Stimulated activated CD4-positive, alpha-beta T cell treated with anti-CD3 and anti-CD28 coated beads, Interleukin-1b, Interleukin-23, amount 100 ng/mL, for 24 hours (primary cell): Measurements from ENCODE around the gene RDH5.

Experiments used
- DNase-seq, 4 experiments: peaks; one replicate each; pipeline ENCODE4 v3.0.0-alpha.2; 2020; ENCODE audit warnings: low read depth in 4 of 4, low spot score in 1 of 4

RDH5 gene

GRCh38 chr12:55696141-55696540 lies 24.1 kb upstream of the RDH5 start:
- no peak for DNase-seq

GRCh38 chr12:55696796-55697462 lies 23.3 kb upstream of the RDH5 start:
- DNase-seq, result no peak

DNA sequence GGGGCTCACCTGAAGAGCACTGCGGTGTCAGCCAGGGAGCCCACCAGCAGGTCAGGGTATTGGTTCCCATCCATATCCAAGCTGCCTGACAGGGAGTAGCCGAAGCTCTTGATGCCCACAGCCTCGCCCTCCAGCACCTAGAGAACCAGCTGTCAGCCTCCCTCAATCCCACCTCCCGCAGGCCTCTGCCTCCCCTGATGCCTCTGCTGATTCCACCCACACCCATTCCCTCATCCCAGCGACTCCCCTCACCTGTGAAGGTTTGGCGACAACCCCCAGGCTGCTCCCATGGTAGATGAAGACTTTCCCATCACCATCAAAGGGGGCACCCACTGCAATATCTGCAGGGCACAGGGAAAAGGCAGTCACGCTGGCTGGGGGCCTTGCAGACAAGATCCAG lies 22.5 kb upstream of the RDH5 start:
- no peak for DNase-seq

DNA sequence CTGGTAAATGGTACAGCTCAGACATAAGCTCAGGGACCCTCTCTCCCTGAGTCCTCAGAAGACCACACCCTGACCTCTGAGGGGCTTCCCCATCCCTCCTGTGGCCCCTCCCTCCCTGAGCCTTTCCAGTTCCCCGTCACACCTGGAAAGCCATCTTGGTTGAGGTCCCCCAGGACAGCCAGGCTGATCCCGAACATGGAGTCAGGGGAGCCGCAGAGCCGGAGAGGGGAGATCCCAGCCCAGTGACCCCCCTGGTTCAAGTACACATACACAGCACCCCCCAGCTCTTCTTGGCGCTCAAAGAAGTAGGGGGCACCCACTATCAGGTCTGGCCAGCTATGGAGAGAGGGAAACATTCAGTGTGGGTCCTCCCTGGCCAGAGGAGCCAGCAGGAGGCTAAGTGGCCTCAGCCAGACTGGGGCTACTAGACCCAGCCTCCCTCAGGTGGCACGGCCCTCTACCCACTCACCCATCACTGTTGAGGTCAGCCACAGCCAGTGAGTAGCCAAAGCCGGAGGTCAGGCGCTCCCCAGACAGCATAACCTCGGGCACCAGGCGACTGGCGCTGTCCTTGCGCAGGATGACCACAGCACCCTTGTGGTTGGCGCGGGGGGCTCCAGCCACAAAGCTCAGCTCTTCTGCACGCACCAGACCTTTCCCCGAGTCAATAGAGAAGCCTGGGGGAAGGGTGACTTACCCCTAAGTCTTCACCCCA lies 21.8 kb upstream of the RDH5 start:
- DNase-seq, result no peak

GRCh38 chr12:55698965-55699364 lies 21.2 kb upstream of the RDH5 start:
- no peak for DNase-seq

DNA sequence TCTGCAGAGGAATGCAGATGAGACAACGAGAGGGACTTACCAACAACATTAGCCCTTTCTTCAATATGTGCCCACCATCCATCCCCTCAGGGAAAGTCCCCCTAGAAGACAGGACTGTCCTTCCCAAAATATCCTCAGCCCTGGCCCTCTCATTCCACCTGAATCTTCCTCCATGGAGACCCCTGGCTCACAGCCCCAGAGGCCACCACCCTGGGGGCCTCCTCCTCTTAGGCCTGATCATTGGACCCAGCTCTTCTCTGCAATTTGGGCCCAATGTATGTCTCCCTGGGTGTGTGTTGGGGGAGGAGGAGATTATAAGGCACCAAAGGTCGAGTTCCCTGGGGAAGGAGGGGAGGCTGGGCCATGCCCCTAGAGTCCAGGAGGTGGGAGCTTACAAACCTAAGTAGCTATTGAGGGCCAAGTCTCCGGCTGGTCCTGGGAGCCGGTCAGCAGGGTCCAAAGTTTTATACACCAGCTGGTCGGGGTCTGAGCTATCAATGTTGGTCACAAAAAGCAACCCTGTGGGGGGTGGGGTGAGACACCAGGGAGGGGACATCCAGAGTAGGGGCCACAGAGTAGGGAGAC lies 20.6 kb upstream of the RDH5 start:
- no peak for DNase-seq

- DNase-seq, result no peak
These were observed 19.8 kb upstream of the RDH5 start for GRCh38 chr12:55700255-55701018.

DNA sequence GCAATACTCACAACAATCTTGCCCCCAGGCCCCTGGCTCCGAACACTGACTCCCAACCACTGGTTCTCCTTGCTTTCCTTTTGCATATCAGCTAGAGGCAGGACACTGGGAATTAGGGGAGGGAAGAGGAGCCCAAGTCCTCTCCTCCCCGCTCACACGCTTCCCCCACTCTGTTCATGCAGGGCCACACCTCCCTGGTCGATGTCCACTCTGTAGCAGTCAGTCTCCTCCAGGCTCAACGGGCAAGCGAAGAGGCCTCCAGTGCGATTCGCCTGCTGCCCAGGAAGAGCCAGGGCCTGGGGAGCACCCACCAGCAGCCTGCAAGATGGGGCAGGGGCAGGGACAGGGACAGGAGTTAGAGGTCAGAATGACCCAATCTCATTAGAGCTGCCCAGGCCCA lies 17.3 kb upstream of the RDH5 start:
- DNase-seq, result no peak

- no peak for DNase-seq
These were observed 16.9 kb upstream of the RDH5 start for GRCh38 chr12:55703288-55703687.

DNA sequence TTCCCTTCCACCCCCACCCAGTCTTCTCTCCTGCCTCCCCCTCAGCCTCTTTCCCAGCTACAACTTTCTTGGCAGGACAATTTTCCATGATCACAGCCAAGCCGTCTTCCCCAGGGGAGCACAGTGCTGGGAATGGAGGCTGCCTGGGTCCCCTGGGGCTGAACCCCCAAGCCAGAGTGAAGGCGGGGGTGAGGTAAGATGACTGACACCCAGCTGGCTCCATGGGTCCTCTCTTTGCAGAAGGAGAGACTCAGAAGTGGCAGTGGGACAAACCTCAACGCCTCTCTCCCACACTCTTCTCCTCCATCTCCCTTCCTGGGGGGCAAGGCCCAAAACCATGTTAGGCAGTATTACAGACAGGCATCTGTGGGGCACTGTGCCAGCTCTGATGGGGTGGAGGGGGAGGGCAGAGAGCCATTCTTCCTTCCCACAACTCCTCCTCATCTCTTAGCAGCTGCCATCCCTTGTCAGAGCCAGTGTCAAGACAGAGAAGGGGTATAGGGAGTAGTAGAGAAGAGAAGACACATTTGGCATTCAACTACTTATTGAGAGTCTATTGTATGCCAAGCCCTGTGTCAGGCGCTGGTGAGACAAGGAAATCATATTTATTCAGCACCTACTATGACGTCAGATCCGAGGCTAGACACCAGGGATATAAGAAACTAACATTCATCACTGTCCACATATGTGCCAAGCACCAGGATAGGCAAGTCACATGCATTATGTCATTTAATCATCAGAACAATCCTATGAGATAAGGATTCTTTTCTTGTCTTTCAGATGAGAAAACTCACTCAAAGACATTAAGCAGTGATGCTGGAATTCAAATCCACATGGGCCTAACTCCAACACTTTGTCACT lies 16.1 kb upstream of the RDH5 start:
- no peak for DNase-seq

DNA sequence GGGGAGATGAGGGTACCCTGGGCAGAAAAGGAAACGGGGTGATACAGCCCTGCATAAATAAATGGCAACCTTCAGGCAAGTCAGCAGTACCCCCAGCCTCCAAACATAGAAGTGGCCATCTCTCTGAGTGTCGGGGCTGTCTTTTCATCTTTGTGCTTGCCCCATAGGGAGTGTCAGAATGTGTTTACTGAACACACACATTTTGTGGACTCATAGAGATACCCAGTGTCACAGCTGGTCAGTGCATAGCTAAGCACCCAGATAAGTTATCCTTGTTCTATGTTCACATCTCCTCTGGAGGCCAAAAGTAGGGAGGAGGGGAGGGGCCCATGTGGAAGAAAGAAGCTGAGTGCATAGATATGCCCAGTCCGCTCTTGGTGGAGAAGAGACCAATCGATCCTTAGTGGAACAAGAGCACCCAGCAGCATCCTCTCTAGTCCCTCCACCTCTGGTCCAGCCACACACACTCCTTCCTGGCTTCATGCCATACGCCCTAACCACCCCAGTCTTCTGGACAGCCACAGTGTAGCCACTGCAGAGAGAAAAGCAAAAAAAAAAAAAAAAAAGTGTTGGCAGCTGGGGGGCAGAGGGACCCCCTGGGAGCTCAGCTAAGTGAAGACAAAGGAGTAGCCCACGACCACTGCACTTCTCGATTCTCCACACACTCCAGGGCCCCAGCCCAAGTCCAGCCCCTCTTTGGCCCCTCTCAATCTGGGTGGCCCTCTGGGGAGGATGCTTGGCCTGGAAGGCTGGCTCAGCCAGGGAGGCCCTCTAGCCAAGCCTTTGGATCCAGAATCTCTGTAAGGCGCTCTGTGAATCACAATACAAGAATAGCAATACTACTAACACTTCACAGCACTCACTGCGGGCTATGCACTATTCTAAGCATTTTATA lies 15.1 kb upstream of the RDH5 start:
- DNase-seq, result no peak

GRCh38 chr12:55705782-55706402 lies 14.3 kb upstream of the RDH5 start:
- DNase-seq, result no peak

GRCh38 chr12:55706568-55707218 lies 13.5 kb upstream of the RDH5 start:
- no peak for DNase-seq

- no peak for DNase-seq
These were observed 12.9 kb upstream of the RDH5 start for GRCh38 chr12:55707219-55707671.

DNA sequence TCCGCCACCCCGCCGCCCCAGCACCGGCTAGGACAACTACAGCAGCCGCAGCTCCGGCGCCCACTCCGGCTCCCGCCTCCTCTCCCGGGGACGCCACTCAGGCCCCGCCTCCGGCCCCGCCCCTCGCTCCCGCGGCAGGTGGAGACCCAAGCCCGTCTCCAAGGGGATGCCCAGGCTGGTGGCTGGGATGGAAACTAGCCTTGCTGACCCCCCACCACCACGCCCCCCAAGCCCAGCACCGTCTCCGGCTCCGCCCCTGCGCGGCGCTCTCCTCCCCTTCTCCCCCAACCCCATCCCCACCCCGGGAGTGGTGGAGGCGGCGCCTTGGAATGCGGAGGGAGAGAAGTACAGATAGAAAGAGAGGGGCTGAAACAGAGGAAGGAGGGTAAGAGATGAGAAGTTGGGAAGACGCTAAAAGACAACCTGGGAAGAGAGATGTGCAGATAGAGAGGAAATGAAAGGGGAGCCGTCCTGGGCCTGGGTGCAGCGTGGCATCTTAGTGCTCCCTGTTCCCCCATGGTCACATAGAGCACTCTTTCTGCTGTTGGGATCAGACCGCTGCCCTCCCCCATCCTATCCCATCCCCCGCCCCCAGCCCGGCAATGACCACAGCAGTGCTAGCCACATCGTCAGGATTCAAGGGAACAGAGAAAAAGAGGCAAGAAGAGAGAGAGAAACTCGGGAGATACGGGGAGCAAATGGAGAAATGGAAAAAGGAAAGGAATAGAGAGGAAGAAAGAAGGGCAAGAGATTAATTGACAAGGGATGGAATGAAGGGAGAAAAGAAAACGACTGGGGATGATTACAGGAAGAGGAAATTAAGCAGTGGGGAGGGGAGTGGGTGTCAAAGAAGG lies 12.1 kb upstream of the RDH5 start, which contains the start of gene ITGA7:
Gene ITGA7, minus strand, starts transcription at position 64 of the 854 bp plus-strand sequence. CDS start 222 bp downstream, outside the sequence.
- DNase-seq, result peak in 3 of 4 experiments; percentile 44 to 62 (median 48)

GRCh38 chr12:55708695-55709233 lies 11.4 kb upstream of the RDH5 start:
- no peak for DNase-seq

DNA sequence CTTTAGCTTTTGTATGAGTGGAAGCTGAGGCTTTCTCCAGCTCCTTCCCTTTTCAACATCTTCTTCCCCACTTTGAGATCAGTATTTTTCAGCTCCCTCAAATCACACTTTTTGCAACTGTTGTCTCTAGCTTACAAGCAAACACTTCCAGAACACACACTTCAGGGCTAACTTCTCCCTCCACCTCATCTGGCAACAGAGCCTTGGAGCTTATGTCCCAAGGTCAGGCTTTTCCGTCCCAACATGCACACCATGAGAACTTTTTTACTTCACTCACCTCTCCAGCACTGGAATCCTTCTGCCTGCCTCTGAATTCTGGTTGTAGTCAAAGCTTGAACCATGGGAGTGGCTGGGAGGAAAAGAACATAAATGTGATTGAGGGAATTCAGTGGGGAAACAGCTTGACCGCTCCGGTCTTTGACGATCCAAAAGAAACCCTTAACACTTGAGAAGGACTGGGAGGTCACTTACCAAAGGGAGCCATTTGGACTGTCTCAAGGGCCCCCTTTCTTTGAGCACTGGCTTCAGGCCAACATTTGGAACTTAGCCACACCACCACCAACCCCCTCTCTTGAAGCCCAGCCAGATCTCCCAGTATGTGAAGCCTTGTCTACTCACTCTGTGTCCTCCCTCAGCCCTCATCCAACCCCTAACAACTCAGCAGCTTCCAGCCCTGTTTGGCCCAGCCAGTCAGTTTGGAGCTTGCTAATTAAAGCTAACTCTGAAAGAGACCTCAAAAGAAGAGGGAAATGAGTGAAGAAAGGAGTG lies 8.2 kb upstream of the RDH5 start:
- DNase-seq, result no peak
